HCT116 (cell line): ENCODE measurements around the gene ACSBG1. TPM values are rescaled to one million over a fixed set of nuclear protein-coding genes. Genes with fewer than 3 reads are reported as not detected.
A peak's percentile ranks its signal among the peaks of the same experiment; 100 is the strongest.

Experiments used
- ATAC-seq: fragments of 200-7000 bp; cut with Tn5 transposase; 2 replicates; pipeline ENCODE4 v1.9.1; 2020; ENCODE audit warnings: mild to moderate bottlenecking, moderate library complexity
- BruUV-seq: library from RNA; stranded (reverse); fragments of 400-500 nt; replicated peaks from 2 replicates; lab custom pipeline; 2021; lab: Mats Ljungman, UMichigan
- CTCF ChIA-PET: fragments of 300-600 bp; sonication (Branson Sonifier 250); formaldehyde crosslinking; loops from one replicate; lab custom pipeline; 2021; ENCODE audit warnings: antibody characterized with exemption; lab: Charles Lee
- POLR2A ChIA-PET: fragments of 300-600, 350-600 bp; sonication (Branson Sonifier 250); formaldehyde crosslinking; loops from one replicate; lab custom pipeline; 2021; ENCODE audit warnings: antibody characterized with exemption; lab: Charles Lee
- RAD21 ChIA-PET, 2 experiments: fragments of 300-600 bp; sonication (Branson Sonifier 250); formaldehyde crosslinking; loops; one replicate each; lab custom pipeline; 2023; ENCODE audit warnings: low total read pairs in 2 of 2; ENCODE audit not compliant: uncharacterized antibody in 2 of 2, unreplicated experiment in 2 of 2, low non-redundant PET in 1 of 2; lab: Charles Lee
- DNase-seq: peaks from one replicate; pipeline ENCODE4 v3.0.0-alpha.2; 2010; ENCODE audit warnings: low read depth, low spot score
- H2AFZ ChIP-seq: fragments of 200-600 bp; shearing (Covaris generic), sonication (generic); 2 replicates; pipeline ENCODE4 v1.6.1; 2017; ENCODE audit warnings: low read depth, mixed run types, mixed read lengths, antibody characterized with exemption, low read length; ENCODE audit not compliant: poor library complexity, severe bottlenecking
- H3K27ac ChIP-seq: 2 replicates; pipeline ENCODE4 v1.5.1; 2012; ENCODE audit warnings: low read depth, low read length
- H3K27me3 ChIP-seq: fragments of 200-600 bp; sonication (generic); 2 replicates; pipeline ENCODE4 v1.6.1; 2016; ENCODE audit warnings: mixed run types, low read length, mixed read lengths; ENCODE audit not compliant: insufficient read depth
- H3K36me3 ChIP-seq, 2 experiments: fragments of 200-500 bp in 1 of 2; fragments of 200-600 bp in 1 of 2; sonication (Bioruptor generic) in 1 of 2; sonication (generic) in 1 of 2; 2 replicates each; pipeline versions ENCODE4 v1.5.1 to v1.6.1; 2014 to 2016; ENCODE audit warnings: low read length in 2 of 2, inconsistent platforms in 1 of 2, mixed read lengths in 1 of 2, mixed run types in 1 of 2; ENCODE audit not compliant: insufficient read depth in 2 of 2, control insufficient read depth in 1 of 2
- H3K4me1 ChIP-seq, 2 experiments: fragments of 200-600 bp in 1 of 2; sonication (generic) in 1 of 2; 2 replicates each; pipeline versions ENCODE4 v1.5.1 to v1.6.1; 2012 to 2017; ENCODE audit warnings: low read length in 2 of 2, inconsistent platforms in 1 of 2, mild to moderate bottlenecking in 1 of 2, mixed read lengths in 1 of 2, mixed run types in 1 of 2, moderate library complexity in 1 of 2; ENCODE audit not compliant: insufficient read depth in 2 of 2, control insufficient read depth in 1 of 2
- H3K4me2 ChIP-seq: fragments of 200-600 bp; sonication (generic); 2 replicates; pipeline ENCODE4 v1.6.1; 2017; ENCODE audit warnings: mixed run types, low read length, mixed read lengths
- H3K4me3 ChIP-seq, 2 experiments: fragments of 200-600 bp in 1 of 2; sonication (generic) in 1 of 2; replicated peaks in 1 of 2; 2 replicates each; pipeline ENCODE4 v1.5.1; 2011 to 2016; ENCODE audit warnings: low read length in 2 of 2, control low read depth in 1 of 2, low read depth in 1 of 2, mild to moderate bottlenecking in 1 of 2, mixed read lengths in 1 of 2, mixed run types in 1 of 2
- H3K79me2 ChIP-seq: fragments of 200-600 bp; sonication (generic); 2 replicates; pipeline ENCODE4 v1.6.1; 2017; ENCODE audit warnings: mild to moderate bottlenecking, mixed run types, low read length, moderate library complexity, mixed read lengths; ENCODE audit not compliant: insufficient read depth
- H3K9ac ChIP-seq: fragments of 200-600 bp; sonication (generic); 2 replicates; pipeline ENCODE4 v1.6.1; 2016; ENCODE audit warnings: low read length, mixed read lengths
- H3K9me2 ChIP-seq: fragments of 200-600 bp; sonication (generic), shearing (Covaris generic); 2 replicates; pipeline ENCODE4 v1.6.1; 2017; ENCODE audit warnings: mixed run types, mild to moderate bottlenecking, moderate library complexity; ENCODE audit not compliant: insufficient read depth
- H3K9me3 ChIP-seq, 2 experiments: fragments of 200-500 bp in 1 of 2; fragments of 200-600 bp in 1 of 2; sonication (Bioruptor generic) in 1 of 2; sonication (generic) in 1 of 2; 2 replicates each; pipeline ENCODE4 v1.6.1; 2014 to 2017; ENCODE audit warnings: low read length in 2 of 2, mixed read lengths in 2 of 2, inconsistent platforms in 1 of 2, low read depth in 1 of 2, mild to moderate bottlenecking in 1 of 2, mixed run types in 1 of 2, moderate library complexity in 1 of 2; ENCODE audit not compliant: control insufficient read depth in 1 of 2, insufficient read depth in 1 of 2
- H4K20me1 ChIP-seq: fragments of 200-600 bp; sonication (generic), shearing (Covaris generic); 2 replicates; pipeline ENCODE4 v1.6.1; 2017; ENCODE audit warnings: mixed run types, mild to moderate bottlenecking, moderate library complexity; ENCODE audit not compliant: insufficient read depth
- CBX3 ChIP-seq: IDR thresholded peaks from 2 replicates; pipeline ENCODE4 v1.6.1; 2012; ENCODE audit warnings: low read depth
- CEBPB ChIP-seq: IDR thresholded peaks from 2 replicates; pipeline ENCODE4 v1.6.1; 2012; ENCODE audit warnings: low read depth
- EGR1 ChIP-seq: IDR thresholded peaks from 2 replicates; pipeline ENCODE4 v1.6.1; 2012; ENCODE audit warnings: low read depth
- ELF1 ChIP-seq: IDR thresholded peaks from 2 replicates; pipeline ENCODE4 v1.6.1; 2012; ENCODE audit warnings: low read depth, borderline replicate concordance
- EZH2 ChIP-seq: fragments of 200-600 bp; sonication (generic); IDR thresholded peaks from 2 replicates; pipeline ENCODE4 v1.6.1; 2017; ENCODE audit warnings: antibody characterized with exemption, mixed run types
- POLR2A ChIP-seq: IDR thresholded peaks from 2 replicates; pipeline ENCODE4 v1.7.0; 2011; ENCODE audit warnings: borderline replicate concordance; ENCODE audit not compliant: insufficient read depth, insufficient read length; ENCODE audit errors: extremely low read depth
- SIN3A ChIP-seq: IDR thresholded peaks from 2 replicates; pipeline ENCODE4 v1.6.1; 2012; ENCODE audit warnings: low read depth
- SP1 ChIP-seq: IDR thresholded peaks from 2 replicates; pipeline ENCODE4 v1.6.1; 2012; ENCODE audit warnings: low read depth
- YY1 ChIP-seq: IDR thresholded peaks from 2 replicates; pipeline ENCODE4 v1.6.1; 2011; ENCODE audit warnings: low read length, low read depth, moderate library complexity, mild to moderate bottlenecking; ENCODE audit not compliant: insufficient replicate concordance; ENCODE audit errors: extremely low read depth
- ZFX ChIP-seq: fragments of 450-650 bp; IDR thresholded peaks from 2 replicates; pipeline ENCODE4 v1.6.1; 2017
- ZNF274 ChIP-seq: fragments of 200-500 bp; sonication (Bioruptor generic); IDR thresholded peaks from 2 replicates; pipeline ENCODE4 v1.6.1; 2014; ENCODE audit warnings: mild to moderate bottlenecking, low read depth, low read length, inconsistent platforms
- intact Hi-C: fragments of 100-400 bp; cut with micrococcal nuclease; formaldehyde crosslinking; loops from 2 replicates; pipeline ENCODE4 v1.10.0; 2022
- total RNA-seq: library from RNA; stranded (reverse); gene quantifications from one replicate; pipeline ENCODE4 v1.2.1, GENCODE V29; 2021; ENCODE audit not compliant: unreplicated experiment
- TF ChIP-seq, protein P1 (sequence below): IDR thresholded peaks from 2 replicates; pipeline ENCODE4 v1.6.1; 2012
- TF ChIP-seq, protein P2 (sequence below), 3 experiments: fragments of 200-600 bp in 1 of 3; sonication (generic) in 1 of 3; IDR thresholded peaks in 2 of 3; conservative IDR thresholded peaks in 1 of 3; 2 replicates each; pipeline ENCODE4 v1.5.1; 2012 to 2017; ENCODE audit warnings: low read depth in 2 of 3, low read length in 2 of 3, antibody characterized with exemption in 1 of 3, borderline replicate concordance in 1 of 3, control low read depth in 1 of 3, mild to moderate bottlenecking in 1 of 3, mixed read lengths in 1 of 3, mixed run types in 1 of 3, moderate library complexity in 1 of 3; ENCODE audit not compliant: insufficient read depth in 1 of 3
- TF ChIP-seq, protein P3 (sequence below): IDR thresholded peaks from 2 replicates; pipeline ENCODE4 v1.6.1; 2011; ENCODE audit warnings: mild to moderate bottlenecking, low read length, moderate library complexity; ENCODE audit not compliant: insufficient replicate concordance; ENCODE audit errors: extremely low read depth

ACSBG1 gene
- total RNA-seq, 1 experiment from 2014 or later = 0.71 TPM

DNA sequence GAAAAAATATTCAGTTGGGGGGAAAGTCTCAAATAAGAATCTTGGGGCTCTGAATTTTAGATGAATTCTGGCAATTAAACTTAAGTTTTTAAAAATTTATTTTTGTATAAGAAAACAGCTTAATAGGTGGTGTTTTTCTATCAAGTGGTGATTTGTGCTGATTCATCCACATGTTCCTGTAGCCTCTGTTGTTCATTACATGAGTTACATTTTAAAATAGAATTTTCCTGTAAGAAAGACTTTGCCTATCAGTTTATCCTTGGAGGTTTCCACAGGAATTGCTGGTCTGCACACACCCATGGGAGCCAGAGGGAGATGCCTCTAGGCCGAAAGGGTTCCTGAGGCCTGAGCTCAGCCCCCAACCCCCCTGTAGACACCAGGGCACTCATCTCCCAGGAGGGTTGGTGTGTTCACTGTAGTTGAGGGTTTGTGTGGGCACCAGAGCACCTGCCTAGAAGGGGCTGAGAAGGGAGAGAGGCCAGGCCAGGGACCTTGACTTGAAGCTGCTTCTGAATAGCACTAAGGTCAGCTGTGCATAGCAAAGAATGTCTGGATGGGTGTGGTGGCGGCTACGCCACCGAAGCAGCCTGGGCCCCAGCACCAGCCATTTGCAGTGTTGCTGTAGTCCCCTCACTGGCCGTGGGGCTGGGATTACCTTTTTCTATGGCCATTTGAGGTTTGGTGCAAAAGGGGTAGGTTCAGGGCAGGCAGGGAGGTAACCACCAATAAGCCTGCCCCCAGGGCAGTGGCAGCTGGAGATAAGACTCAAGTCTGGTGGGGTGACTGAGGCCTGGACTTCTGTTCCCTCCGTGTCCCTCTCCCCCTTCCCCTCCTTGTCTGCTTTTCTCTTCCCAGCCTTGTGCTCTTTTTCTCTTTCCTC, 41.9 kb upstream of the ACSBG1 start:
- Histone ChIP-seq H3K36me3 (peaks cover 50 to 67% of the 10 kb centered on the region in 2 experiments), H3K4me1 (no peaks in the 10 kb centered on the region), H3K27me3 (no peaks in the 10 kb centered on the region)
- ATAC-seq = no peak
- CTCF ChIA-PET = no interaction called here
- intact Hi-C loops = no loop called here
- TF ChIP-seq POLR2A (no peak), ELF1 (no peak), SP1 (no peak), EZH2 (no peak), YY1 (no peak), CBX3 (no peak), CEBPB (no peak), SIN3A (no peak), ZFX (no peak), EGR1 (no peak), ZNF274 (no peak)
- TF ChIP-seq, protein P1, sequence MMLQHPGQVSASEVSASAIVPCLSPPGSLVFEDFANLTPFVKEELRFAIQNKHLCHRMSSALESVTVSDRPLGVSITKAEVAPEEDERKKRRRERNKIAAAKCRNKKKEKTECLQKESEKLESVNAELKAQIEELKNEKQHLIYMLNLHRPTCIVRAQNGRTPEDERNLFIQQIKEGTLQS = no peak
- TF ChIP-seq, protein P2, sequence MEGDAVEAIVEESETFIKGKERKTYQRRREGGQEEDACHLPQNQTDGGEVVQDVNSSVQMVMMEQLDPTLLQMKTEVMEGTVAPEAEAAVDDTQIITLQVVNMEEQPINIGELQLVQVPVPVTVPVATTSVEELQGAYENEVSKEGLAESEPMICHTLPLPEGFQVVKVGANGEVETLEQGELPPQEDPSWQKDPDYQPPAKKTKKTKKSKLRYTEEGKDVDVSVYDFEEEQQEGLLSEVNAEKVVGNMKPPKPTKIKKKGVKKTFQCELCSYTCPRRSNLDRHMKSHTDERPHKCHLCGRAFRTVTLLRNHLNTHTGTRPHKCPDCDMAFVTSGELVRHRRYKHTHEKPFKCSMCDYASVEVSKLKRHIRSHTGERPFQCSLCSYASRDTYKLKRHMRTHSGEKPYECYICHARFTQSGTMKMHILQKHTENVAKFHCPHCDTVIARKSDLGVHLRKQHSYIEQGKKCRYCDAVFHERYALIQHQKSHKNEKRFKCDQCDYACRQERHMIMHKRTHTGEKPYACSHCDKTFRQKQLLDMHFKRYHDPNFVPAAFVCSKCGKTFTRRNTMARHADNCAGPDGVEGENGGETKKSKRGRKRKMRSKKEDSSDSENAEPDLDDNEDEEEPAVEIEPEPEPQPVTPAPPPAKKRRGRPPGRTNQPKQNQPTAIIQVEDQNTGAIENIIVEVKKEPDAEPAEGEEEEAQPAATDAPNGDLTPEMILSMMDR (IDR thresholded peaks at IDR 0.05 in 2 of 3, conservative IDR thresholded peaks at IDR 0.05 in 1 of 3; ENCODE audit: borderline replicate concordance in 1 of 3, insufficient read depth in 1 of 3, low read depth in 2 of 3, low read length in 2 of 3) = no peak
- TF ChIP-seq, protein P3, sequence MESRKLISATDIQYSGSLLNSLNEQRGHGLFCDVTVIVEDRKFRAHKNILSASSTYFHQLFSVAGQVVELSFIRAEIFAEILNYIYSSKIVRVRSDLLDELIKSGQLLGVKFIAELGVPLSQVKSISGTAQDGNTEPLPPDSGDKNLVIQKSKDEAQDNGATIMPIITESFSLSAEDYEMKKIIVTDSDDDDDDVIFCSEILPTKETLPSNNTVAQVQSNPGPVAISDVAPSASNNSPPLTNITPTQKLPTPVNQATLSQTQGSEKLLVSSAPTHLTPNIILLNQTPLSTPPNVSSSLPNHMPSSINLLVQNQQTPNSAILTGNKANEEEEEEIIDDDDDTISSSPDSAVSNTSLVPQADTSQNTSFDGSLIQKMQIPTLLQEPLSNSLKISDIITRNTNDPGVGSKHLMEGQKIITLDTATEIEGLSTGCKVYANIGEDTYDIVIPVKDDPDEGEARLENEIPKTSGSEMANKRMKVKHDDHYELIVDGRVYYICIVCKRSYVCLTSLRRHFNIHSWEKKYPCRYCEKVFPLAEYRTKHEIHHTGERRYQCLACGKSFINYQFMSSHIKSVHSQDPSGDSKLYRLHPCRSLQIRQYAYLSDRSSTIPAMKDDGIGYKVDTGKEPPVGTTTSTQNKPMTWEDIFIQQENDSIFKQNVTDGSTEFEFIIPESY = no peak
- TF ChIP-seq, all 23 proteins: peak for 0
- Histone ChIP-seq H3K4me3 (no peak overlapping the region), H3K27ac (peak overlapping the region; percentile 14; the same call in 1 of the 2 replicates), H3K9me3 (no peaks in the 10 kb centered on the region), H2AFZ (no peak overlapping the region), H4K20me1 (no peaks in the 10 kb centered on the region), H3K79me2 (peaks cover 61% of the 10 kb centered on the region), H3K9me2 (no peaks in the 10 kb centered on the region), H3K4me2 (no peak overlapping the region), H3K9ac (no peak overlapping the region)
- no TSS peak for BruUV-seq
- DNase-seq = no peak
- ChIA-PET POLR2A (no interaction called here), RAD21 (no interaction called here)
